ENCODE data around the gene PDP2.

PDP2 gene

GRCh38 chr16:66842765-66843164, 37.5 kb upstream of the PDP2 start:
- no peak overlapping the region for H3K4me3 ChIP-seq (ENCODE audit: low read depth, low read length)
- TF ChIP-seq, protein P1, sequence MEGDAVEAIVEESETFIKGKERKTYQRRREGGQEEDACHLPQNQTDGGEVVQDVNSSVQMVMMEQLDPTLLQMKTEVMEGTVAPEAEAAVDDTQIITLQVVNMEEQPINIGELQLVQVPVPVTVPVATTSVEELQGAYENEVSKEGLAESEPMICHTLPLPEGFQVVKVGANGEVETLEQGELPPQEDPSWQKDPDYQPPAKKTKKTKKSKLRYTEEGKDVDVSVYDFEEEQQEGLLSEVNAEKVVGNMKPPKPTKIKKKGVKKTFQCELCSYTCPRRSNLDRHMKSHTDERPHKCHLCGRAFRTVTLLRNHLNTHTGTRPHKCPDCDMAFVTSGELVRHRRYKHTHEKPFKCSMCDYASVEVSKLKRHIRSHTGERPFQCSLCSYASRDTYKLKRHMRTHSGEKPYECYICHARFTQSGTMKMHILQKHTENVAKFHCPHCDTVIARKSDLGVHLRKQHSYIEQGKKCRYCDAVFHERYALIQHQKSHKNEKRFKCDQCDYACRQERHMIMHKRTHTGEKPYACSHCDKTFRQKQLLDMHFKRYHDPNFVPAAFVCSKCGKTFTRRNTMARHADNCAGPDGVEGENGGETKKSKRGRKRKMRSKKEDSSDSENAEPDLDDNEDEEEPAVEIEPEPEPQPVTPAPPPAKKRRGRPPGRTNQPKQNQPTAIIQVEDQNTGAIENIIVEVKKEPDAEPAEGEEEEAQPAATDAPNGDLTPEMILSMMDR (IDR thresholded peaks at IDR 0.05; ENCODE audit: low read depth, low read length): no peak

GRCh38 chr16:66843191-66843590, 37.1 kb upstream of the PDP2 start:
- TF ChIP-seq, protein P1 (IDR thresholded peaks at IDR 0.05; ENCODE audit: low read depth, low read length): no peak
- H3K4me3 ChIP-seq (ENCODE audit: low read depth, low read length): no peak overlapping the region

DNA sequence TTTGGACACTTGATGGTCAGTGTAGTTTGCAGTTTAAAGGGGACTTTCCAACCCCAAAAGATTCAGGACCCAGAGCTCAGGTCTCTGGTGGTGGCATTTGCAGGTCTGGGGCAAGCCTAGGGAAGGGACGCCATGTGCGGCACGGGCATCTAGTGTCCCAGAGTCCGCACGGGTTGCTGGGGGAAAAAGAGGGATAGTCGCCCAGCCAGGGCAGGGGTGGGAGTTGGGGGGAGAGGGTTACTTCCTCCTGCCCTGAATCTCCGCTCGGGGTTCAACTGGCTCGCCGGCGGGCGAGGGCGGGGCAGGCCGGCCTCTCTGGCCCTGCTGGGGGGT, 36.3 kb upstream of the PDP2 start:
- TF ChIP-seq, protein P1 (IDR thresholded peaks at IDR 0.05; ENCODE audit: low read depth, low read length): no peak
- H3K4me3 ChIP-seq (ENCODE audit: low read depth, low read length): no peak overlapping the region

DNA sequence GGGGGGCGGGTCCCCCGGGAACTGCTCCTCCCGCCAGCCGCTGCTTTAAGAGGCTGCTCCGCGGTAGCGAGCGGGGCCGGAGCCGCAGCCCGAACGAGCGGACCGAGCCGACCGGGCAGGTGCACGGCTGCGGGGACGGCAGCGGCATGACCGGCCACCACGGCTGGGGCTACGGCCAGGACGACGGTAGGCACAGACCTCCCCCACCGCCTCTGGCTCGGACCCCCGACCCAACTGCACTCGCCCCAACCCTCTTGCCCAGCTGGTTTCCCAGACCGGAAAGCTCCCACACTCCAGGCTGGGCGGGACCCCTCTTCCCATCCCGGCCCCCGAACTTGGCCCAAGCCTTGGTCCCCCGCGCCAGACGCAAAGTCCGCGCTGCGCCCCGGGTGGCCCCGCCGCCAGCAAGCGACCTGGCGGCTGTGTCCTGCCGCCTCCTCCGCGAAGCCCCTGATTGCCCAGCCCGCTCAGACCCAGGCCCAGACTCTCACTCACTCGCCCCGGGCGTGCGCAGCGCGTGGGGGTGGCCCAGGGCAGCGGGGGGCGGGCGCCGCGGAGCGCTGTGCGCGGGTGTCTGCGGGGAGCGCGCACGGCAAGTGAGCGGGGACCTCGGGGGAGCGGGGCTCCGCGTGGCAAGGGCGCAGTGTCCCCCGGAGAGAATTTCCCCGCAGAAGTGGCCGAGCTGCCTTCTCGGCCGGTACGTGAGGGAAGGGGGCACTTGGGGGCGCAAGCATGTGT, 35.8 kb upstream of the PDP2 start, which contains the start of gene CA7:
CA7 (plus strand) TSS at position 73 of the 738 bp plus-strand sequence; CDS start at position 147, 74 bp downstream.
- TF ChIP-seq, protein P1 (IDR thresholded peaks at IDR 0.05; ENCODE audit: low read depth, low read length): no peak
- no peak within 1 kb of the TSS for H3K4me3 ChIP-seq (ENCODE audit: low read depth, low read length)

- H3K4me3 ChIP-seq (ENCODE audit: low read depth, low read length): no peak overlapping the region
- TF ChIP-seq, protein P1 (IDR thresholded peaks at IDR 0.05; ENCODE audit: low read depth, low read length): no peak
These were observed 35.3 kb upstream of the PDP2 start for GRCh38 chr16:66845080-66845410.

DNA sequence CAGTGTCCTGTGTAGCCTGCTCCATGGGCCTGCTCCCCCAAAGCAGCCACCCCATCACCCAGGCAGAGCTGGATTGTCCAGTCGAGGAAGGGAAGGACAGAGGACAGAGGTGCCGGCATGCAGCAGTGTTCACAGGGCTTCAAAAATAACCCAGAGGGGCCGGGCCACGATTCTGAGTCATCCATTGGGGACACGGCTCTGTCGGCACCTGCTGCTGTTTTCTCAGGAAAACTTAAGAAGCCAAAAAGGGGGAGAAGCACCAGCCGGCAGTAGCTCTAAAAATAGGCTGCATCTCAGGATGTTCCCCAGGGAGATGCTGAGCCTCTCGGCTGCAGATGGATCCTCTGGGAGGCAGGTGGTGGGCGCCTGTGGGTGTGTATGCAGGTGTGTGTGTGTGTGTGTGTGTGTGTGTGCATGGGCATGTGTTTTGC, 34.5 kb upstream of the PDP2 start:
- no peak overlapping the region for H3K4me3 ChIP-seq (ENCODE audit: low read depth, low read length)
- TF ChIP-seq, protein P1 (IDR thresholded peaks at IDR 0.05; ENCODE audit: low read depth, low read length): no peak

GRCh38 chr16:66846266-66846665, 34.0 kb upstream of the PDP2 start:
- no peak overlapping the region for H3K4me3 ChIP-seq (ENCODE audit: low read depth, low read length)
- TF ChIP-seq, protein P1 (IDR thresholded peaks at IDR 0.05; ENCODE audit: low read depth, low read length): no peak
